ENCODE results near the gene UQCRH.

UQCRH gene

GRCh38 chr1:46280092-46280491, 23.4 kb upstream of the UQCRH start:
- Histone ChIP-seq H3K9ac (ENCODE audit: low read depth in 1 of 2, low read length in 2 of 2) (no peak overlapping the region), H3K27ac (ENCODE audit: low read depth, low read length) (no peak overlapping the region), H3K36me3 (ENCODE audit: control insufficient read depth in 1 of 2, insufficient read depth in 2 of 2, low read length in 2 of 2) (peaks cover 24 to 54% of the 10 kb centered on the region in 2 donors), H3K27me3 (ENCODE audit: control insufficient read depth in 1 of 2, insufficient read depth in 2 of 2, low read length in 2 of 2) (no peaks in the 10 kb centered on the region), H3K4me1 (ENCODE audit: control insufficient read depth in 1 of 2, insufficient read depth in 2 of 2, low read length in 2 of 2) (no peaks in the 10 kb centered on the region), H3K4me3 (ENCODE audit: low read depth in 1 of 2, low read length in 2 of 2) (no peak overlapping the region), H3K9me3 (ENCODE audit: control insufficient read depth in 1 of 2, low read length in 2 of 2) (no peaks in the 10 kb centered on the region)

- H3K9ac ChIP-seq (ENCODE audit: low read depth in 1 of 2, low read length in 2 of 2), result no peak overlapping the region
Measured at GRCh38 chr1:46281021-46281420, 22.5 kb upstream of the UQCRH start.

GRCh38 chr1:46284058-46284457, 19.4 kb upstream of the UQCRH start:
- Histone ChIP-seq H3K27ac (ENCODE audit: low read depth, low read length) (no peak overlapping the region), H3K36me3 (ENCODE audit: control insufficient read depth in 1 of 2, insufficient read depth in 2 of 2, low read length in 2 of 2) (peaks cover 26 to 59% of the 10 kb centered on the region in 2 donors), H3K9me3 (ENCODE audit: control insufficient read depth in 1 of 2, low read length in 2 of 2) (no peaks in the 10 kb centered on the region), H3K9ac (ENCODE audit: low read depth in 1 of 2, low read length in 2 of 2) (no peak overlapping the region), H3K4me3 (ENCODE audit: low read depth in 1 of 2, low read length in 2 of 2) (no peak overlapping the region), H3K4me1 (ENCODE audit: control insufficient read depth in 1 of 2, insufficient read depth in 2 of 2, low read length in 2 of 2) (no peaks in the 10 kb centered on the region), H3K27me3 (ENCODE audit: control insufficient read depth in 1 of 2, insufficient read depth in 2 of 2, low read length in 2 of 2) (no peaks in the 10 kb centered on the region)

More at GRCh38 chr1:46281021-46281420, 22.5 kb upstream of the UQCRH start:
- Histone ChIP-seq H3K9me3 (ENCODE audit: control insufficient read depth in 1 of 2, low read length in 2 of 2) (no peaks in the 10 kb centered on the region), H3K4me1 (ENCODE audit: control insufficient read depth in 1 of 2, insufficient read depth in 2 of 2, low read length in 2 of 2) (no peaks in the 10 kb centered on the region), H3K27me3 (ENCODE audit: control insufficient read depth in 1 of 2, insufficient read depth in 2 of 2, low read length in 2 of 2) (no peaks in the 10 kb centered on the region), H3K4me3 (ENCODE audit: low read depth in 1 of 2, low read length in 2 of 2) (no peak overlapping the region), H3K27ac (ENCODE audit: low read depth, low read length) (no peak overlapping the region), H3K36me3 (ENCODE audit: control insufficient read depth in 1 of 2, insufficient read depth in 2 of 2, low read length in 2 of 2) (peaks cover 32 to 63% of the 10 kb centered on the region in 2 donors)

- H3K9me3 ChIP-seq (ENCODE audit: control insufficient read depth in 1 of 2, low read length in 2 of 2), result no peaks in the 10 kb centered on the region
- H3K27me3 ChIP-seq (ENCODE audit: control insufficient read depth in 1 of 2, insufficient read depth in 2 of 2, low read length in 2 of 2), result no peaks in the 10 kb centered on the region
- H3K9ac ChIP-seq (ENCODE audit: low read depth in 1 of 2, low read length in 2 of 2), result no peak overlapping the region
- no peak overlapping the region for H3K27ac ChIP-seq (ENCODE audit: low read depth, low read length)
- no peak overlapping the region for H3K4me3 ChIP-seq (ENCODE audit: low read depth in 1 of 2, low read length in 2 of 2)
- no peaks in the 10 kb centered on the region for H3K4me1 ChIP-seq (ENCODE audit: control insufficient read depth in 1 of 2, insufficient read depth in 2 of 2, low read length in 2 of 2)
- peaks cover 26 to 53% of the 10 kb centered on the region in 2 donors for H3K36me3 ChIP-seq (ENCODE audit: control insufficient read depth in 1 of 2, insufficient read depth in 2 of 2, low read length in 2 of 2)
Measured at GRCh38 chr1:46284597-46285564, 18.6 kb upstream of the UQCRH start.

GRCh38 chr1:46285730-46286477, 17.6 kb upstream of the UQCRH start:
- Histone ChIP-seq H3K4me3 (ENCODE audit: low read depth in 1 of 2, low read length in 2 of 2) (no peak overlapping the region), H3K27me3 (ENCODE audit: control insufficient read depth in 1 of 2, insufficient read depth in 2 of 2, low read length in 2 of 2) (no peaks in the 10 kb centered on the region), H3K9me3 (ENCODE audit: control insufficient read depth in 1 of 2, low read length in 2 of 2) (no peaks in the 10 kb centered on the region), H3K9ac (ENCODE audit: low read depth in 1 of 2, low read length in 2 of 2) (no peak overlapping the region), H3K27ac (ENCODE audit: low read depth, low read length) (no peak overlapping the region), H3K36me3 (ENCODE audit: control insufficient read depth in 1 of 2, insufficient read depth in 2 of 2, low read length in 2 of 2) (peaks cover 24 to 43% of the 10 kb centered on the region in 2 donors), H3K4me1 (ENCODE audit: control insufficient read depth in 1 of 2, insufficient read depth in 2 of 2, low read length in 2 of 2) (no peaks in the 10 kb centered on the region)

- H3K4me1 ChIP-seq (ENCODE audit: control insufficient read depth in 1 of 2, insufficient read depth in 2 of 2, low read length in 2 of 2), result no peaks in the 10 kb centered on the region
- H3K9ac ChIP-seq (ENCODE audit: low read depth in 1 of 2, low read length in 2 of 2), result no peak overlapping the region
- H3K4me3 ChIP-seq (ENCODE audit: low read depth in 1 of 2, low read length in 2 of 2), result no peak overlapping the region
- no peaks in the 10 kb centered on the region for H3K27me3 ChIP-seq (ENCODE audit: control insufficient read depth in 1 of 2, insufficient read depth in 2 of 2, low read length in 2 of 2)
- H3K27ac ChIP-seq (ENCODE audit: low read depth, low read length), result no peak overlapping the region
- peaks cover 18 to 36% of the 10 kb centered on the region in 2 donors for H3K36me3 ChIP-seq (ENCODE audit: control insufficient read depth in 1 of 2, insufficient read depth in 2 of 2, low read length in 2 of 2)
- H3K9me3 ChIP-seq (ENCODE audit: control insufficient read depth in 1 of 2, low read length in 2 of 2), result no peaks in the 10 kb centered on the region
Measured at GRCh38 chr1:46288485-46289133, 14.9 kb upstream of the UQCRH start.

GRCh38 chr1:46289134-46289494, 14.4 kb upstream of the UQCRH start:
- H3K9ac ChIP-seq (ENCODE audit: low read depth in 1 of 2, low read length in 2 of 2), result no peak overlapping the region
- H3K27me3 ChIP-seq (ENCODE audit: control insufficient read depth in 1 of 2, insufficient read depth in 2 of 2, low read length in 2 of 2), result no peaks in the 10 kb centered on the region
- H3K36me3 ChIP-seq (ENCODE audit: control insufficient read depth in 1 of 2, insufficient read depth in 2 of 2, low read length in 2 of 2), result peaks cover 18 to 39% of the 10 kb centered on the region in 2 donors
- H3K4me1 ChIP-seq (ENCODE audit: control insufficient read depth in 1 of 2, insufficient read depth in 2 of 2, low read length in 2 of 2), result no peaks in the 10 kb centered on the region
- no peak overlapping the region for H3K4me3 ChIP-seq (ENCODE audit: low read depth in 1 of 2, low read length in 2 of 2)
- H3K27ac ChIP-seq (ENCODE audit: low read depth, low read length), result no peak overlapping the region
- no peaks in the 10 kb centered on the region for H3K9me3 ChIP-seq (ENCODE audit: control insufficient read depth in 1 of 2, low read length in 2 of 2)

GRCh38 chr1:46289976-46290375, 13.5 kb upstream of the UQCRH start:
- H3K9ac ChIP-seq (ENCODE audit: low read depth in 1 of 2, low read length in 2 of 2), result no peak overlapping the region
- no peaks in the 10 kb centered on the region for H3K9me3 ChIP-seq (ENCODE audit: control insufficient read depth in 1 of 2, low read length in 2 of 2)
- H3K4me1 ChIP-seq (ENCODE audit: control insufficient read depth in 1 of 2, insufficient read depth in 2 of 2, low read length in 2 of 2), result no peaks in the 10 kb centered on the region
- H3K36me3 ChIP-seq (ENCODE audit: control insufficient read depth in 1 of 2, insufficient read depth in 2 of 2, low read length in 2 of 2), result peaks cover 16 to 40% of the 10 kb centered on the region in 2 donors
- H3K27me3 ChIP-seq (ENCODE audit: control insufficient read depth in 1 of 2, insufficient read depth in 2 of 2, low read length in 2 of 2), result no peaks in the 10 kb centered on the region
- H3K4me3 ChIP-seq (ENCODE audit: low read depth in 1 of 2, low read length in 2 of 2), result no peak overlapping the region
- no peak overlapping the region for H3K27ac ChIP-seq (ENCODE audit: low read depth, low read length)

GRCh38 chr1:46295306-46295705, 8.2 kb upstream of the UQCRH start:
- no peaks in the 10 kb centered on the region for H3K9me3 ChIP-seq (ENCODE audit: control insufficient read depth in 1 of 2, low read length in 2 of 2)
- no peak overlapping the region for H3K4me3 ChIP-seq (ENCODE audit: low read depth in 1 of 2, low read length in 2 of 2)
- peaks cover under 1 to 3% of the 10 kb centered on the region in 2 donors for H3K4me1 ChIP-seq (ENCODE audit: control insufficient read depth in 1 of 2, insufficient read depth in 2 of 2, low read length in 2 of 2)
- no peaks in the 10 kb centered on the region for H3K27me3 ChIP-seq (ENCODE audit: control insufficient read depth in 1 of 2, insufficient read depth in 2 of 2, low read length in 2 of 2)
- H3K27ac ChIP-seq (ENCODE audit: low read depth, low read length), result no peak overlapping the region
- H3K9ac ChIP-seq (ENCODE audit: low read depth in 1 of 2, low read length in 2 of 2), result no peak overlapping the region
- H3K36me3 ChIP-seq (ENCODE audit: control insufficient read depth in 1 of 2, insufficient read depth in 2 of 2, low read length in 2 of 2), result peaks cover 17 to 47% of the 10 kb centered on the region in 2 donors

- no peaks in the 10 kb centered on the region for H3K27me3 ChIP-seq (ENCODE audit: control insufficient read depth in 1 of 2, insufficient read depth in 2 of 2, low read length in 2 of 2)
- H3K4me3 ChIP-seq (ENCODE audit: low read depth in 1 of 2, low read length in 2 of 2), result no peak overlapping the region
- H3K36me3 ChIP-seq (ENCODE audit: control insufficient read depth in 1 of 2, insufficient read depth in 2 of 2, low read length in 2 of 2), result peaks cover 17 to 43% of the 10 kb centered on the region in 2 donors
- no peaks in the 10 kb centered on the region for H3K9me3 ChIP-seq (ENCODE audit: control insufficient read depth in 1 of 2, low read length in 2 of 2)
- H3K4me1 ChIP-seq (ENCODE audit: control insufficient read depth in 1 of 2, insufficient read depth in 2 of 2, low read length in 2 of 2), result peaks cover 15% of the 10 kb centered on the region in 2 donors
- no peak overlapping the region for H3K27ac ChIP-seq (ENCODE audit: low read depth, low read length)
- no peak overlapping the region for H3K9ac ChIP-seq (ENCODE audit: low read depth in 1 of 2, low read length in 2 of 2)
Measured at GRCh38 chr1:46298387-46298786, 5.1 kb upstream of the UQCRH start.

All from duodenal mucosa (tissue), 2 donors.